GM18868 (cell line): ENCODE measurements around the gene RTL5.
"Not testable (repeated sequence)": the region's sequence is repeated elsewhere in the genome, so short reads cannot be mapped to it uniquely, and the experiment has no call there.

Source experiments
- ATAC-seq: cut with Tn5 transposase; IDR thresholded peaks from one replicate; pipeline ENCODE4 v1.9.1; 2021; ENCODE audit warnings: mild to moderate bottlenecking, moderate library complexity; ENCODE audit not compliant: unreplicated experiment

RTL5 gene

DNA sequence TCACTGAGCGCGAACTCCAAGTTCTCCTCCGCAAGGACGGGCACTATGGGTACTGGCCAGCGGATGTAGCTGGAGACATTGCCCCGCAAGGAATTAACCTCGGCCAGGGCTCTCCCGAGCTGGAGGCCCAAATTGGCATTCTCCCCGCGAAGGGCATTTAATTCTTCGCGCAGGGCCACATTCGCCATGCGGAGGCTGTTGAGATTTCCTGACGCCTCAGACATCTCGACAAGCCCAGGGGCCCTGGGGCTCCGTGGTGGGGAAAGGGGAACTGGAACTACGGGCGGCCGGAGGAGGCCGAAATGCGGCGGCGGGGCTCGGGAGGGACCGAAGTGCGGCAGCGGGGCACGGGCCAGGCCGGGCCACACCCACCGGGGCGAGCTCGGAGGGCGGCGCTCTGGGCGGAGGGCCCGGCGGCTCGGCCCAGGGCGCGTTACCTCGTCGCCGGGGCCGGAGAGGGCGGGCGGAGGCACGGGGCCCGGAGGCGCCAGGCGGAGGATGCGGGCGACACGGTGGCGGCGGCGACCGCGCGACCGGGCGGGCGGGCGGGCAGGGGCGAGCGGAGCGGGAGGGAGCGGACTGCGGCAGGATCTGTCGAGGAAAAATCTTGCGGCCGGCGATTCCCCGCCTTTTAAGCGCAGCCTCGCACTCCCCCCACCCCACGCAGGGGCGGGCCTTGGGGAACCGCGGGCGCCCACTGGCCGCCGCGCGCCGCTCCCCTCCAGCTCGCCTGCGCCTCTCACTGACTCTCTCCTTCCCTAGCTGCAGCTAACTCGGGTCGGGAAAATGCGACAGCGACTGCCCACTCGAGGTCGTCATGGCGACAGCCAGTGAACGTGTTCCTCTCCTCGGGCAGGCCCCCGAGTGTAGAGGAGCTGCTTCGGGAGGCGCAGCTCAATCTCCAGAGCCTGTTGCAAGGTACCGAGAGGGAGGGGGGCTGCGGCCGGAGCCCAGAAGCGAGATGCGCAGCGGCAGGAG is at the start of gene RTL5:
RTL5 (minus strand) TSS at position 599 of the 978 bp plus-strand sequence.
- ATAC-seq, result peak; percentile 67

DNA sequence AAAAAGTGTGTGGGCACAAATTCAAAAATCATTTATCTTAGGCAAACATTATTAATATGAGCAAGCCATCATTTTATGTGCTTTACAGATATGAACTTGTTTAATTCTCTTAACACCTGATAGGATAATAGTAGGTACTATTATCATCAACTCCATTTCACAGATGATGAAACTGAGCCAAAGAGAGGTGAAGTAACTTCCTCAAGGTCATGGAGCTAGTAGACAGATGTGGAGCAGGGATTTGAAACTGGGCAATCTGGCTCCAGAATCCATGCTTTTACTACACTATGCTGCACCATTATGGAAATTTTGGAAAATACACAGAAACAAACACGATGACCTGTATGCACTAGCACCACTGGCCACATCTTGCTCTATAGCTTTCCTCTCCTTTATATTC is 48.8 kb upstream of the RTL5 start:
- ATAC-seq, result no peak

- ATAC-seq, result no peak
Observed at GRCh38 chrX:72176981-72177380, 45.3 kb upstream of the RTL5 start.

DNA sequence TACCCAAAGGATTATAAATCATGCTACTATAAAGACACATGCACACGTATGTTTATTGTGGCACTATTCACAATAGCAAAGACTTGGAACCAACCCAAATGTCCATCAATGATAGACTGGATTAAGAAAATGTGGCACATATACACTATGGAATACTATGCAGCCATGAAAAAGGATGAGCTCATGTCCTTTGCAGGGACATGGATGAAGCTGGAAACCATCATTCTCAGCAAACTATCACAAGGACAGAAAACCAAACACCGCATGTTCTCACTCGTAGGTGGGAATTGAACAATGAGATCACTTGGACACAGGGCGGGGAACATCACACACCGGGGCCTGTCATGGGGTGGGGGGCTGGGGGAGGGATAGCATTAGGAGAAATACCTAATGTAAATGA is 44.6 kb upstream of the RTL5 start:
- not testable (repeated sequence) for ATAC-seq

GRCh38 chrX:72169008-72169728 is 37.5 kb upstream of the RTL5 start:
- ATAC-seq, result no peak

GRCh38 chrX:72165551-72165950 is 33.8 kb upstream of the RTL5 start:
- no peak for ATAC-seq

- no peak for ATAC-seq
Observed at GRCh38 chrX:72159769-72160168, 28.1 kb upstream of the RTL5 start.

DNA sequence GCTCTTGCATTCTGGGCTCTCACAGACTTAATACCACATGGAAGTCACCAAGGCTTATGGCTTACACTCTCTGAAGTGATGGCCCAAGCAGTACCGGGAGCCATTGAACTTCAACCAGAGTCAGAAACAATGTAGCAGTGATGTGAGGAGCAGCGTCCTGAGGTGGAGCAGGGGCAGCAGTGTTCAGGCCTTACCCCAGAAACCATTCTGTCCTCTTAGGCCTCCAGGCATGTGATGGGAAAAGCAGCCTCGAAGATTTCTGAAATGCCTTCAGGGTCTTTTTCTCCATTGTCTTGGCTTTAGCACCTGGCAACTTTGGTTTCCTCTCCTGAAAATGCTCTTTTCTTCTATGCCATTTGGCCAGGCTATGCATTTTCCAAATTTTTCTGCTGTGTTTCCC is 27.1 kb upstream of the RTL5 start:
- no peak for ATAC-seq

DNA sequence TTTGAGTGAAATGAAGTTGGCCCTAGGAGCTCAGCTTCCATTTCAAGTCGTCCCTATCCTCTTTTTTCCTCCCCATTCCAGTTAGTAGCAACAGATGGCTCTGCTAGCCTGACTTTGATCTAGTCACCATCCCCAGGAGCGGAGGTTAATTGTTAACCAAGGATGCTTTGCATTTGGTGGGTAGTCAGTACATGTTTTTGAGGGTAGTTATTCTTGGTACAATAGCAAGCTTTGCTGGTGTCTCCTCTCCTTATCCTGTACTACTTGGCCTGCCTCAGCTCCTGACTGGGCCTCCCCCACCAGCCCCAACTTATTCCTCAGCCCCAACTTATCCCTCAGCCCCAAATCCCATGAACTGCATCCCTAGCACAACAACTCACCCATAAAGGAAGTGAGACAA is 14.8 kb upstream of the RTL5 start:
- ATAC-seq, result no peak

DNA sequence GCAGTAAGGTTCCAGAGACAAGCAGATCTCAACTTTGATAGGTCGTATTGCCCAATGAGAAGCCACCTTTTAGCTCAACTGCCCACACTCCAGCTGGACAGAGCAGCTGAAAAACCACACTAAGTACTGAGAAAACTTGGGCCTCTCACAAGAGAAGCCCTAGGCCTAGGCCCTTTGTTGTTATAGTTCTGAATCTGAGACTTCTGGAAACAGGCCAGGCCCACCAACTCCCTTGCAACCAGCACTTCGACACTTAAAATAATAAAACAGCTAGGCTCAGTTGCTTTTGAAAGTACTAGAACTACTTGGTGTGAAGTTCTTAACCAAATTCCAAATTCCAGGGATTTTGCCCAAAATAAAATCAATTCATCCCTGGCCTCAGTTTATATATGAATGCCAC is 13.5 kb upstream of the RTL5 start:
- no peak for ATAC-seq

DNA sequence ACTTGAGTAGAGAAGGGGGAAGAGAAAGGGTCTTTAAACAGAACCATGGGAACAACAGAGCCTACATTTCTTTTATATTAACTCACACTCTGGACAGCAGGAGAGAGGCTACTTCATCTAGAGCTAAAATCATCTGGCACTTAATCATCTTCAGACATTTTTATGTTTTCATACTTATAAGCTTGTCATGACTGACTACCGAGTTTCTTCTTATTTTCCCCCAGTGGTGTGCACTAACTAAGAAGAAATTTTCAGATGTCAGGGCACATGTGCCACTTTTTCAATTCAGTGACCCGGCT is 11.8 kb upstream of the RTL5 start:
- ATAC-seq, result no peak

GRCh38 chrX:72142794-72143608 is 11.3 kb upstream of the RTL5 start:
- ATAC-seq, result no peak

GRCh38 chrX:72142094-72142793 is 10.5 kb upstream of the RTL5 start:
- ATAC-seq, result no peak

GRCh38 chrX:72141372-72142004 is 9.8 kb upstream of the RTL5 start:
- peak; percentile 80 for ATAC-seq

DNA sequence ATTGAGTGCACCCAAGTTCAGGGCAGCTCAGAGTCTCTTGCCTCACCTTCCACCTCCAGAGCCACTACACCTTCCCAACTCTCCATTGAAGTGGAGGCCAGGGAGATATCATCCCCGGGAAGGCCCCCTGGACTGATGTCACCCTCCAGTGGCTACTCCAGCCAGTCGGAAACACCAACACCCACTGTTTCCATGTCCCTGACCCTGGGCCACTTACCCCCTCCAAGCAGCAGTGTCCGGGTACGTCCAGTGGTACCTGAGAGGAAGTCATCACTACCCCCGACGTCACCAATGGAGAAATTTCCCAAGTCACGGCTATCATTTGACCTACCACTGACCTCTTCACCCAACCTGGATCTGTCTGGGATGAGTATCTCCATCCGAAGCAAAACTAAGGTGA is 7.8 kb upstream of the RTL5 start:
- ATAC-seq, result no peak

GRCh38 chrX:72137846-72138495 is 6.3 kb upstream of the RTL5 start:
- ATAC-seq, result no peak

GRCh38 chrX:72133851-72134546 is 2.3 kb upstream of the RTL5 start:
- ATAC-seq, result no peak

- ATAC-seq, result no peak
Observed at GRCh38 chrX:72132456-72132855, 741 bp upstream of the RTL5 start.

DNA sequence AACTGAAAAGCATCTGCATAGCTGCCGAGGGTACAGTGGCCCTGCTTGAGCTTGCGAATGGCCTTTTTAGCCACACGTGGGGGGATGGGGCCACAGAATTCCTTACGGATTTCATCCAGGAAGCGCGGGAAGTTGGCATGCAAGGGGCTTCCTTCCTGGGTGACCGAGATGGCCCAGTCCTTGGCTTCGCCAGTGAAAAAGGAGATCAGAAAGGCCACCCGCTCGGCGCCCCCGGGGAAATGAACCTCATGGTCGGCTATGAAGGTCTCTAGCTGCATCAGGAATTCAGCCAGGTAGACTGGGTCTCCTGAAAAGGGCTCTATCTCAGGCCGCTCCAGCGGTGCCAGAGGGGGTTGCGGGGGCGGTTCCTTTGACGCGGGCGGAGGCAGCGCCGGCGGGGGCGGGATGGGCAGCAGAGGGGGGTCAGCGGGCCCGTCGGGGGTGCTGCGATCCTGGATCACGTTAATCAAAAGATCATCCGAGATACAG is 909 bp downstream of the RTL5 start:
- no peak for ATAC-seq
